NCI-H2196 treated with DMSO at 0.1 percent for 48 hours (cell line): ENCODE measurements around the gene GRIA4.
"Not testable (repeated sequence)": the region's sequence is repeated elsewhere in the genome, so short reads cannot be mapped to it uniquely, and the experiment has no call there.

ENCODE experiments used
- DNase-seq: peaks from one replicate; lab custom pipeline; 2025; ENCODE audit not compliant: unreplicated experiment; lab: John Stamatoyannopoulos, UW

Gene GRIA4

DNA sequence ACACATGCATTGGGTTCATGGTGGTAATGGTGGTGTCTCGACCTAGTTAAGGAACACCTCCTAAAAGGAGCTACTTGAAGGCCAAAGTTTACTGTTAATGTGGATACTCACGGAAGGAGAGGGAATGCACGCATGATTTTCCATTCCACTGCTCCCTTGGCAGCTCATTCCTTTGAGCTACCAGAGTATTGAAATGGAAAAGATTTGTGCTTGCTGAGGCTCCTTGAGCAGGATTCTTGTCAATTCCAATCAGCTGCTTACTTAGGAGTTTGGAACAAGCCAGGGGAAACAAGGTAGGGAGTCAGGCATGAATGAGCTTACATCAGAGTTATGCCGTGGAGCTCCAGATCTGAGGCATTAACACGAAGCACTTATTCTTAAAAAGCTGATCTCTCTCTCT, 108.8 kb downstream of the GRIA4 start:
- DNase-seq: no peak

DNA sequence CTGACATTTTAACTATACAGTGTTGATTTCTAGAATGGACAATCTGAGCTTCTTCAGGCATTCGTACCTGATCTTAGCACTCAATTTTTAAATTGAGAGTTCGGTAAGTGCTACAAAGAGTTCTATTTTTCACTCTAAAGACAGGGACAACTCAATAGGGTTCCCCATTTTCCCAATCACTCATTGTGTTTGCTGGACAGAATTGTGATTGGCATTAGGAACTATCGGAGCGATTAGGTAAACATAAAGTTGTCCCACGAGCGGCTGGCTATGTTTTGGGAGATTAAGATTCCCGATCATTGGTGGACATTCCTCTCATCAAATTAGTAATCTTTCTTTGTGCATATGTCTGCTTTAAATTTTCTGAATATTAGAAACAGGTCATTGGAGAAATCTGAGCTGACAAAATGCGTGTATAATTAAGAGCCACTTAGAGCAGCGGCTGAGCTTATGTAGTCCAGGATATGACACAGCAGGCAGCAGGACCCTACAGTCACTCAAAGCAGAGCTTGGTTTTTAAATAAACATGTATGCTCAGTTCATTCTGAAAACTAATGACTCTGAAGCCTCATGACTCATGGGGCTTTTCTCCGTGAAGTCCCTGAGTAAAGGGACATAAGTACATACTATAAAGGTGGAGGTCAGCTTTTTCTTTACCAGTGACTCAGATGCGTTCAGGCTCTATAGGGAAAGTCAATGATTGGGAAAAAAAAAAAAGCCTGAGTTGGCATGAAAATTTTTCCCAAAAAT, 109.4 kb downstream of the GRIA4 start:
- DNase-seq: no peak

DNA sequence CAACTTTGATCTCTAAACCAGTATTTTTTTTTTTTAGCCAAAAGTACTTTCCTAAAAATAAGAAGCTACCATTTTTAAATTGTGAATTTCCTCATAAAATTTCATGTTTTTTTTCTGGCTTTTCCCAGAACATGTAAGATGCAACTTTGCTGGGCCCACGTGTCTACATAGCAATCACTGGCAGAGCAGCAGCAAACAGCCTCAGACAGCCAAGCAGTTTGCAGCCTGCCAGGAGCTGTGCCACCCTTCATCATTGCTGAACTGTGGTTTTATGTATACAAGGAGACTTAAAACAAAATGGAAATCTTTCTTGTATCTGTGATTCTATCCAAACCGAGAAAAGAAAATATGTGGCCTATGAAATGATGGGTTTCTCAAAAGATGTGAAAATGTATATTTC, 110.2 kb downstream of the GRIA4 start:
- no peak for DNase-seq

DNA sequence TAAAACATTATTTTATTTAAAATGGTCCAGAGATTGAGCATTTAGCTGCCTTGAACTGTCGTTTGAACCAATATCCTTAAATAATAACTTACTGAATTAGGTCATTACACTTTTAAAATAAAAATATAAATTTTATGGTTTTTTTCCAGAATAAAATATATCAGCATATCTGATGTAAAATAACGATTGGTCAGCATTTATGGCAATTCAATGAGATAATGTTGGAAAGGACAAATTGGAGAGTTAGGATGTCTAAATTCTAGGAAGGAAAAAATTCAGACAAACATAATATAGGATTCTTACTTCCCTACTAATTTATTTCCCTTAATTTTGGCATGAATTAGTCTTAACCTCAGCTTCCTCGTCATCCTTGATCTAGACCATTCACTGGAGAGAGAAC, 113.4 kb downstream of the GRIA4 start:
- no peak for DNase-seq

DNA sequence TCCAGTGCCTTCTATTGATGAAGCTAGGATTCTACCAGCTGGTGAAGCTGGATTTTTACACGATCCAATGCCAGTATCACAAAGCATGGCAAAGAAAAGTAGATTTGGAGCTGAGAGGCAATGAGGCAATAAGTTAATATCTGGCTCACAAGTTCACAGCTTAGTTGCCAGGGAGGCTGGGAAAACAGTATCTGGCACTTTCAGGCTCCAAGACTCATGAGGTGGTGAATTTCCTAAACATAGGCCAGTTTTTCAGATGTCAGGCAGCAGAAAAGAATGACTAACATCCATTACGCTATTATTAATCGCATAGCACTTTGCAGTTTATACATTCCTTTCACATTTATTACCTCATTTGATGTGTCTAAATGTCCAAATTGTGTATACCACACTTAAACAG, 122.7 kb downstream of the GRIA4 start:
- no peak for DNase-seq

DNA sequence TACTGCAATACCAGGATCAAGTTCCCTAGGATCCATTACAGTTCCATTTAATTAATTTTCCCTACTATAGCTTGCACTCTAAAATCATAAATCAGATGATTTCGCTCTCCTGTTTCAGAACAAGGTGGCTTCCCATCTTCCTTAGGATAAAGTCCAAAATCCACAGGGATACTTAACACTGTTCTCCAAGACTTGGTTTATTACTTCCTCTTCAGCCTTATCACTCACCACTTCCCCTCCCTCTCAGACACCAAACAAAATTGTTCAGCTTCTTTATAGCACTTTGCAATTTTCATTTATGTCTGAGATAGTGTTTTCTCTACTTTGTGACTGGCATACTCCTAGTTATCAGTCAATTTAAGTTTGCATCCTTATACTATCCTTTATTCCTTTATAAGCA, 124.6 kb downstream of the GRIA4 start:
- DNase-seq: no peak

DNA sequence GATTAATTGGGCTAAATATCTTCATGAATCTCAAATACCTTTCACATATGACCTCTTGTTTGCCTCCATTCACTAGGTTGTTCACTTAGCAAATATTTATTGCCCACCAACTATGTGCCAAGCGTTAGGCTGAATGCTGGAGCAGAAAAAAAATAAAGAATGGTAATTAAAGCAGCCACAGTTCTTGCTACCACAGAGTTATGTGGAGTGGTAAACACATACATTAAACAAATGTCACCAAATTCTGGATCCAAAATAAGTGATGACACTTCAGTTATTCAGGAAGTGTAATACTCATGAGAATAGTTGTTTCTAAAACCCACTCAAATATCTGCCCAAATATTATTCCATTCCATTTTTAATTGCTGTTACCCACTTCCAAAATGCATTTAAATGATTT, 128.4 kb downstream of the GRIA4 start:
- no peak for DNase-seq

DNA sequence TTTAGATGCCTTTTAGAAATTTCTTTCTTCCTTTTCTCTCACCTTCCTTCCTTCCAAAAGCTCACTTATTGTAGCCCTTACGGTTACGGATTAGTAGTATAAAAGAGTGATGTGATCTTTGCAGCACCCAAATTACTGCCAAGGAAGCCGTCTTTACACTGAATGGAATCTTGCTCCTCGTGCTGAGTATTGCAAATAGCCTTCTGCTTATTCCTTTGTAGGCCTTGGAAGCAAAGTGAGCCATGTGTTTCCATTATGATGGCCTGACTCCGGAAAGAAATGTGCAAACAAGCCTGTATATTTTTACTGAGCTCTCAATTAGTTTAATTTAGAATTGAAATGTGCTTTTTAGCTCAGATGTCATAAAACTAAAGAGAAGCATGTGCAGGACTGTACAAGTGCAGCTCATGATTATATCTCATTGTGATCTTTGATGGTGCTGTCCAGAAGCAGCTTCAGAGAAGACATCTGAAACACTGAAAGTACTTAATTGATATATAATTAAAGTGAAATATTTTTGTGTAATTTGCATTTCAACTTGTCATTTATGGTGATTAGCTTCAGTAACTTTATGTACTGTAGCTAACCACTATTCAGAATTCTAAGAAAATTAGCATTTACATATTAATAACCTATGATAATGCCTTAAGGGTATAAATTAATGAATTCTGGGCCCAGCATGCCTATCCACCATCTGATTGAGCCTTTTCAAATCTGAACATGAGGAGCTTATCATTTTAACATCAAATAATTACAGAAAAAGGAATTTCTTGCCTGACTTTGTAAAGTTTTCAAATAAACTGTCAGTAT, 129.3 kb downstream of the GRIA4 start:
- DNase-seq: no peak

DNA sequence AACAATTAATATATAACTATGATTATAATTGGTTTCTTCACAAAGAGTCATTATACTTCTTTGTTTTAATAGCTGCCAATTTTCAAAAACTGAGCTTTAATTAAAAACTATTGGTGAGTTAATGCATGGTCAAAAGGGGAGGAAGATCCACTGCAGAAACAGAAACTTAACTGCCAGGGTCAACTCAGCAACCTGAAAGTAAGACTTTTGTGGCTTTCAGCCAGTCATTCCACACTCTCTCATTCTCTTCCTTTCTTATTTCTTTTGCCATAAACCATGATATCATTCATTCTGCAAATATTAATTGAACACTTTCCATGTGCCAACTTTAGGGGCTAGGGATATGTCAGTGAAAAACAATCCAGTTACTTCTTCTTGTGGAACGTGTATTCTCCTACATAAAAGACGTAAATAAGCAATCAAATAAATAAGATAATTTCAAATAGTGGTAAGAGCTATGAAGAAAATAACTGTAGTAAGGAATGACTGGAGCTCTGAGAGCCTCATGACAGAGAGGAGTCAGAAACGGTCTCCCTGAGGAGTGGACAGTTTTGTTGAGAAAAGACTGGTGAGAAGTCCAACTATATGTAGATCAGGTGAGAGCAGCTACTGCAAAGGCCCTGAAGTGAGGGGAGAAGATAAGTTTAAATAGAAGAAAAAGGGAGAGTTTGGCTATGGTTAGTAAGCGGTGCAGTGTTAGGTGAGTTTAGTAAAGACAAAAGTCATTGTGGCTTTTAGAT, 130.5 kb downstream of the GRIA4 start:
- no peak for DNase-seq

DNA sequence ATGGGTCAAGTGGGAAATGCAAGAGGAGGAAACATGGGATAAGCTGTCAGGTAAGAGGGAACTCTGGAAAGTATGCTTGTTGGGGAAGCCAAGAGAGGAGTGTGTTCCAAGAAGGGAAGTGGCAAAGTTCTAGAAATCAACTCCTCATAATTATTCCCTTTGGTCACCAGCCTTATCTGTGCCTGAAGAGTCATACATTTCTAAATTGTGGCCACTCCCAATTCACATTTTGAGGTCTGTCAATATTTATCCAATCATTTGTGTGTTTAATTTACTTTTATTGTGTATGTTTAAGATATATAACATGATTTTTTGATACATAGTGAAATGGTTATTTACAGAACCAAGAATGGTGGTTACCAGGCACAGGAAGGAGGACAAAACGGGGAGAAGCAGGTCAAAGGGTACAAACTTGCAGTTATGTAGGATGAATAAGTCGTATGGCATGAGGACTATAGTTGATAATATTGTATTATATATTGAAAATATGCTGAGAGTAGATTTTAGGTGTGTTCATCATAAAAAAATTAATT, 131.7 kb downstream of the GRIA4 start:
- DNase-seq: no peak

DNA sequence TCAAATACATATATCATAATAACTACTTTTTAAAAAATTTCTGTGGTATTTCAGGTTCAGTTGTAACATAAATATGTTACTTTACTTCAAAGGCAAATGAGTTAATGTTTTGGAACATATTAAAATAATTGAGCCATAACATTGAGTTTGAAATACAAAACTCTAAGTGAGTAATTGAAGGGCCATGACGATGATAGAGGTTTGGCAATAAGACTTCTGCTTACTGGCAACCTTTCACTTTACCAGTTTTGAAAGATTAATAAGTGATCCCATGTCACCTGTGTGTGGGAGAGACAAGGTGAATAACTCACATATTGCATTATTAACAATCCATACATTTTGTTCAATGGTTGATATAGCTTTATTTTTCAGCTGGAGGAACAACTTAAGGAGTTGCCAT, 144.4 kb downstream of the GRIA4 start:
- DNase-seq: no peak

DNA sequence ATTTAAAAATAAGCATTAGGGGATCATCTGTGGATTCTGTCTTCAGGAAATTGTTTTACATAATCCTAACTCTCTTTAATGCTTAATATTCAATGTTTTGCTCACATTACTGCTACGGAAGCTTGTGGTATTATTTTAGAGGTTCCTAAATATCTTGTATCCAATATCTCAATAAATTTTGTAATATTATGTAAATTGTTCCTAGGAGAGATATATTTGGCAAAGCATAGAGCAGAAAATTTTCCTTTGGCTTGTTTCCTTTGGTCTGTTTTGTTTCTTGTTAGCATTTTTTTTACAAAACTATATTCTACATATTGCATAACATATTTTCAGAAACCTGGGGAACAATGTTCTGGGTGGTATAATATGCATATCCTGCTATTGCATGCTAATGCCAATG, 144.8 kb downstream of the GRIA4 start:
- DNase-seq: no peak

DNA sequence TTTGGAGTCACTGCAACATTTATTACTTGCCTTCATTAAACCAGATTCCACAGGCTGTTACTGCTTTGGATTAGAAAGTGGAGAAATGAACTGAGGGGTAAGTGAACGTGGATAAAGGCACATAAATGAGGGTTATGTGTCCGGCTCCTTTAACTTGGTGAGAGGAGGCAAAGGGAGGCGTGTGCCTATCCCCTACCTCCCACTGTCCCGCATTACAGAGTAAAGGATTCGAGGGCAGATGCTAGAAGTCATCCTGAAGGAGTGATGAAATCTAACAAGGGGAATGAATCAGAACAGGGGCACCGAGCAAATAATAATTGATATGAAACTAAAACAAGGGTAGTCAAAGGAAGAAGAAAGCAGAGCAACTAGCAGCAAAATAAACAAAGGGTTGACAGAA, 147.2 kb downstream of the GRIA4 start:
- DNase-seq: no peak

DNA sequence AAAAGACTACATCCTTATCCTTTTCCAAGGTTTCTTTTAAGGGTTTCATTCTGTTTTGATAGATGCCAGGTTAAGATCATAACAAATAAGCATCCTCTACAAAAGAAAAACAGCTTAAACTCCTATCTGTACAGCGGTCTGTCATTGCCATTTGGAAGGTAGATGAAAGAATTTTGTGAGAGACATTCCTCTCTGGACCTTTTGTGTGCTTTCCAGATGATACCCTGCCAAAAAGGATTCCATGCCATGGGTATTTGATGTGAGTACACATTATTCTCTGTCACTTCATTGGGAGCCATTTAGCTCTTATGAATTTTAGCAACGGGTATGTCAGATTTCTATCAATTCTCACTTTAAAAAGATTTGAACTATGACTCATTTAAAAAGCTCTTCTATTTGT, 153.7 kb downstream of the GRIA4 start:
- DNase-seq: no peak

DNA sequence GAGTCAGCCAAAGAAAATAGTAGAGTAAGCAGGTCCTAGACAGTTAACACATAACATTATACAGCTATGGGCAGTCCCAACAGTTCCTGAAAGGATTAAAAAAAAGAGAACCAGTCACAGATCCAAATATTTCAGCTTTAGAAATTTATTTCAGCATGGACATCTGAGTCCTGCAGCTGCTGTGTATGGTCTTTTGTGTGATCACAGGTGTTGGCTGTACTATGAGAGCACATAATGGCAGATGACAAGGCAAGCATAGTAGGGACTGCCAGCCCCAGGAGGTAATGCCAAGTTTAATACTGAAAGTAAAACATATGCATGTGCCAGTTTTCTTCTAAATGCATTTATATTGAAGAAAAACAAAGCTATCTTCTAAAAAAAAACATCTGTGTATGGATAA, 158.1 kb downstream of the GRIA4 start:
- DNase-seq: no peak

DNA sequence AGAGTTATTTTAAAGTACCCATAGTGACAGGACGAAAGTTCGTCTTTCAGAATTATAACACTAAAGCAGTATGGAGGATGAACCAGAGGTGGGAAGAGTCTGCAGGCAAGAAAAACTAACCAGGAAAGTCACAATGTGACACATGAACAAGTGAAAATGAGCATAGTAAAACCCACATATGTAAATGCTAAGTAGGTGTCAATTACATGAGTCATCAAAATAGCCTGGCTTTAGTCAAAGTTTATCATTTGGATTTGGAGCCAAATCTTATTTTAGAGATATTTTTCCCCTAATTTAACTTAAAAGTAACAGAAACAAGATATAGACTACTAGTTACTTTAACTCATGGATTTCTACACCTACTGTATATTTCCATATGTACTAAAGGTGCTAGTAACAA, 159.8 kb downstream of the GRIA4 start:
- no peak for DNase-seq

DNA sequence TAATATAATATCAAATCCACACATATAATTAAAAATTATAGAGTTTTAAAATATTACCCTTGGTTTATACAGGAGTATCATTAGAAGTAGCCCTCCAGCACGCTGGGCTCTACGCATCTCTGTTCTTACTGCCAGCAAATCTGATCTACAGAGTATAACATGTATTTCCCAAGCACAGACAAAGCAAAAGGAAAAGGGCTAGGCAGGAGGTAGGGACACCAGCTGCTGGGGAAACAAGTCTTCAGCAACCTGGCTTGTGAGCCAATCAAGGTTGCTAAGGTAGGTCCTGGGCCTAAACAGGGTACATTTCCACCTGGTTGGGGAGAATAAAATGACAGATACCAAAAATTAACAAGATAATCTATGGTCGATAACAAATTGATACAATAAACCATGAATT, 163.6 kb downstream of the GRIA4 start:
- not testable (repeated sequence) for DNase-seq

DNA sequence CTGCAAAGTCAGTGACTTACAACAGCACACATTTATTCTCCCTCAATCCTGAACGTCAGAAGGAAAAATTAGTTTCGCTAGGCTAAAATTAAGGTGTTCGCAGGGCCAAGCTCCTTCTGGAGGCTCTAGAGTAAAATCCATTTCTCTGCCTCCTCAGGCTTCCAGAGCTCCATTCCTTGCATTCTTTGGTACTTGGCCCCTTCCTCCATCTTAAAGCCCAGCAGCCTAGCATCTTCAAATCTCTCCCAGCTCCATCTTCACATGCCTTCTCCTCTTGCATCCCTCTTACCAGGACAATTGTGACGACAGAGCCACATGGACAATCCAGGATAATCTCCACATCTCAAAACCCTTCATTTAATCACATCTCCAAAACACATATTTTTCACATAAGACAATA, 165.0 kb downstream of the GRIA4 start:
- no peak for DNase-seq

DNA sequence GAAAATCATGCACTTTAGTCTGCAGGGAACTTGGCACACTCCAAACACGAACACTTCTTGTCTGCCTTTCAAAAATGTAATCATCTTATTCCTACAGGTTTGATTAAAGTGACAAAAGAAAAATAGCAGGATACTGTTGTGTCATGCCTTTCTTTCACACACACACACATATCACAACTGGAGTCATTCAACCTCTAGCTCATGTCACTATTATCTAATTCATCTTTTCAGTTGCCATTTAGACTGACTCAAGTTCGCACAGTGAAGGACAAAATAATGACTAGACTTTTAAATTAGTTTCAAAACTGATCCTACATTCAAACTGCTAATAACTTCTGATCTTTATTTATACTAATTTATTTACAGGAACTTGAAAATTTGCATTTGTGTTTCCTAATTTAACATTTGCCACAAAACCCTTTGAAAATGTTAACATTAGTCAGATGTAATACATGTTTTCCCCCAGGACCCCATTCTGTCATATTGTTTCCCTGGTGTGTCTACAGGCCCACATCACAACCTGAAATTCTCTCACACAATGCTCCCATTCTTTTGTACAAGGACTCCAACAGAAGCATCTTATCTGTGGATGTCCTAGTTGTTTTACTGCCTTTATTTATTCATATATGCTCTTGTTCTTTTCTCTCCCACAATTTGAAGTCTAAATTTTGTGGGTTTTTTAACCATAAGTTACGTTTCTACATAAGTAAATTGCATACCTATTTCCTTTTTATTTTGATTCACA, 171.1 kb downstream of the GRIA4 start:
- DNase-seq: no peak

DNA sequence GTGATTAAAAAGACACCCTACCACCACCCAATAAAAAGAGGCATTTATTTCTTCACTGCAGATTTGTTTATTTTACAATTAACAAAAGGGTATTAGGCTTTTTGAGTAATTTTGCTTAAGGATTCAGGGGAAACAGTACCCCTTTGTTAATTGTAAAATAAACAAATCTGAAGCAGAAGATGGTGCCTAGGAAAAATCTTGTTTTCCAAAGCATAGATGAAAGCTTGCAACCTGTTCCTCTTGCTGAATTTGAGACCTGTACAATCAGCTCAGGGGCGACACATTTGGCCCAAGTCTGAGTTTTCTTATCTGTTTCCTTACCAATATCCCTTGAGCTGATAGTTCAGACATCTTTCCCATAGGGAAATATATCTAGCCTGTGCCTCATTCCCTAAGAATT, 171.9 kb downstream of the GRIA4 start:
- DNase-seq: no peak

DNA sequence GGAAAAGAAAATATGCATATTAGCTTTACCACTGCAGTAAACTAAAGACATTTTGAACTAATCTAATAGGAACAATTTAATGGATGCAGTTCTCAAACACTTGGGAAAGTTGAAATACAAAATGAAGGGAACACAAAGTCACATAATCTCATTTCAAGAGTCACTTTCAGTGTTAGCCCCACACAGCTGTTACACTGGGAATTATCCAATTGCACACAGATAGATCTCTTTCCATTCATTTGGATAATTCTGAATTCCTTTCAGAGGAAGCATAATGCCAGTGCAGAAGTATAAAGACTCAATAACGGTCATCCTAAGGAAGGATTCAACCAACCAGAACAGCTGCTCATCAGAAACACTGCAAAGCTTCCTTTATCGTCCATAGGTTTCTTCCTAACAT, 173.3 kb downstream of the GRIA4 start:
- no peak for DNase-seq
